Measurements from ENCODE around the gene DGKH.

The DGKH gene

GRCh38 chr13:42214446-42214845 is 166.0 kb downstream of the DGKH start:
- ATAC-seq (ENCODE audit: low read depth) (peak; percentile 61; the same call in 2 of the 3 replicates), DNase-seq (ENCODE audit: low spot score) (no peak)
- no peaks in the 10 kb centered on the region for H3K27me3 ChIP-seq (ENCODE audit: insufficient read depth, poor library complexity, severe bottlenecking)
- H3K27ac ChIP-seq (ENCODE audit: poor library complexity, severe bottlenecking), result no peak overlapping the region
- H3K36me3 ChIP-seq (ENCODE audit: low read depth), result peaks cover 81% of the 10 kb centered on the region
- H3K9me3 ChIP-seq (ENCODE audit: severe bottlenecking), result no peaks in the 10 kb centered on the region
- TF ChIP-seq, protein P1, sequence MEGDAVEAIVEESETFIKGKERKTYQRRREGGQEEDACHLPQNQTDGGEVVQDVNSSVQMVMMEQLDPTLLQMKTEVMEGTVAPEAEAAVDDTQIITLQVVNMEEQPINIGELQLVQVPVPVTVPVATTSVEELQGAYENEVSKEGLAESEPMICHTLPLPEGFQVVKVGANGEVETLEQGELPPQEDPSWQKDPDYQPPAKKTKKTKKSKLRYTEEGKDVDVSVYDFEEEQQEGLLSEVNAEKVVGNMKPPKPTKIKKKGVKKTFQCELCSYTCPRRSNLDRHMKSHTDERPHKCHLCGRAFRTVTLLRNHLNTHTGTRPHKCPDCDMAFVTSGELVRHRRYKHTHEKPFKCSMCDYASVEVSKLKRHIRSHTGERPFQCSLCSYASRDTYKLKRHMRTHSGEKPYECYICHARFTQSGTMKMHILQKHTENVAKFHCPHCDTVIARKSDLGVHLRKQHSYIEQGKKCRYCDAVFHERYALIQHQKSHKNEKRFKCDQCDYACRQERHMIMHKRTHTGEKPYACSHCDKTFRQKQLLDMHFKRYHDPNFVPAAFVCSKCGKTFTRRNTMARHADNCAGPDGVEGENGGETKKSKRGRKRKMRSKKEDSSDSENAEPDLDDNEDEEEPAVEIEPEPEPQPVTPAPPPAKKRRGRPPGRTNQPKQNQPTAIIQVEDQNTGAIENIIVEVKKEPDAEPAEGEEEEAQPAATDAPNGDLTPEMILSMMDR (IDR thresholded peaks at IDR 0.05; ENCODE audit: poor library complexity, severe bottlenecking), result no peak
- H3K4me3 ChIP-seq (ENCODE audit: severe bottlenecking), result no peak overlapping the region
- peaks cover 14% of the 10 kb centered on the region for H3K4me1 ChIP-seq (ENCODE audit: insufficient read depth, poor library complexity, severe bottlenecking)

DNA sequence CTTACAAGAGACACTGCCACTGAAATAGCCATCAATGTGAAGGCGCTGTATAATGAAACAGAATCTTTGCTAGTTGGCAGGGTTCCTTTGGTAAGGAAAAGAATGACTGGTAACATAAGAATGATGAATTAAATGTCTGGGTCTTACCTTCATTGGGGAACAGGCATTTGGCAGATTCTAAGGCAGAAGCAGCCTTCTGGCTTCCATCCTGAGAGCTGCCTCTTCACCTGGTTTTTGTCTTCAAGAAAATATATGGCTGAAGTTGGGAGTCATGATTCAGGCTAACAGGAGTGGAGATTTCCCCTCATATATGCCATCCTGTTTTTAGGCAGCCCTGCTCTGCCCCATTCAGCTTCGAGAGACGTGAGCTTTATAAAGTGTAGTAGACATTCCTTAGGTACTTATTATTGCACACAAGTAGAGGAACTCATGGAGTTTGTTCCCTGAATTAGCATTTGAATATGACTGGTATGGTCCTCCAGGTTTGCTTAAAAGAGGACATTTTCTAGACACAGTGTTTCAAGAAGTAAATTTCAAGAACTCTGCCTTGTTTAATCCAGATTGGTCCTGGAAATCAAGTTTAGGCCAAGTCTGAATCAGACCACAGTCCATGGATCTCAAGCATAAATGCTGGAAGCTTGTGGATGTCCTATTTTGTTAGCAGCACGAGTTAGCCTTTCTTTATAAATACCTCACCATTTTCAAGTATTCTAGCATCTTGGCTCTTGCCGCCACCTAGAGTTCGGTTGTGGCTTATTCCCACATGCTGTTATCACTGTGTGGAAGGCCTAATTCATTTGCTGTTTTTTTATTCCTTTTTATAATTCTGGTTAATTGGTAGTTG is 167.4 kb downstream of the DGKH start:
- Histone ChIP-seq H3K36me3 (ENCODE audit: low read depth) (peaks cover 83% of the 10 kb centered on the region), H3K9me3 (ENCODE audit: severe bottlenecking) (no peaks in the 10 kb centered on the region), H3K27ac (ENCODE audit: poor library complexity, severe bottlenecking) (no peak overlapping the region), H3K4me1 (ENCODE audit: insufficient read depth, poor library complexity, severe bottlenecking) (peaks cover 14% of the 10 kb centered on the region), H3K4me3 (ENCODE audit: severe bottlenecking) (no peak overlapping the region), H3K27me3 (ENCODE audit: insufficient read depth, poor library complexity, severe bottlenecking) (no peaks in the 10 kb centered on the region)
- DNase-seq (ENCODE audit: low spot score) (no peak), ATAC-seq (ENCODE audit: low read depth) (peak; percentile 53; the same call in 1 of the 3 replicates)
- TF ChIP-seq, protein P1 (IDR thresholded peaks at IDR 0.05; ENCODE audit: poor library complexity, severe bottlenecking), result peak; percentile 69

DNA sequence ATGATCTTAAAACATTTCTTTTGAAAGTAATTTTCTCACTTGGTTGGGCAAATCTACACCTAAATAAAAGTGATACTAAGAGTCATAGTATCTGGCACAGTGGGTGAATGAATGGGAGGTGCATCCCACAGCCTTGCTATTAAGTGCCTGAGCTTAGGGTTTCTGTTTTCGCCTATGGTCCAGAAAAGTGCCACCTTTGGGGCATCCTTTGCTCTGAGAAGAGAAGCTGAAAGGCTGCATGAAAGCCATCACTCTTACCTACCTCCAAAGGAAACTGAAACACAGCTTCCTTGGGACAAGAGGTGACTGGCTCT is 167.9 kb downstream of the DGKH start:
- ATAC-seq (ENCODE audit: low read depth), result no peak
- peaks cover 14% of the 10 kb centered on the region for H3K4me1 ChIP-seq (ENCODE audit: insufficient read depth, poor library complexity, severe bottlenecking)
- H3K4me3 ChIP-seq (ENCODE audit: severe bottlenecking), result no peak overlapping the region
- H3K9me3 ChIP-seq (ENCODE audit: severe bottlenecking), result no peaks in the 10 kb centered on the region
- H3K36me3 ChIP-seq (ENCODE audit: low read depth), result peaks cover 80% of the 10 kb centered on the region
- H3K27me3 ChIP-seq (ENCODE audit: insufficient read depth, poor library complexity, severe bottlenecking), result no peaks in the 10 kb centered on the region
- DNase-seq (ENCODE audit: low spot score), result no peak
- no peak overlapping the region for H3K27ac ChIP-seq (ENCODE audit: poor library complexity, severe bottlenecking)
- TF ChIP-seq, protein P1 (IDR thresholded peaks at IDR 0.05; ENCODE audit: poor library complexity, severe bottlenecking), result peak; percentile 37

- Histone ChIP-seq H3K4me3 (ENCODE audit: severe bottlenecking) (no peak overlapping the region), H3K9me3 (ENCODE audit: severe bottlenecking) (no peaks in the 10 kb centered on the region), H3K27ac (ENCODE audit: poor library complexity, severe bottlenecking) (no peak overlapping the region), H3K27me3 (ENCODE audit: insufficient read depth, poor library complexity, severe bottlenecking) (no peaks in the 10 kb centered on the region), H3K36me3 (ENCODE audit: low read depth) (peaks cover 87% of the 10 kb centered on the region), H3K4me1 (ENCODE audit: insufficient read depth, poor library complexity, severe bottlenecking) (peaks cover 13% of the 10 kb centered on the region)
- DNase-seq (ENCODE audit: low spot score) (no peak), ATAC-seq (ENCODE audit: low read depth) (no peak)
- TF ChIP-seq, protein P1 (IDR thresholded peaks at IDR 0.05; ENCODE audit: poor library complexity, severe bottlenecking), result no peak
Observed at GRCh38 chr13:42218576-42218975, 170.1 kb downstream of the DGKH start.

DNA sequence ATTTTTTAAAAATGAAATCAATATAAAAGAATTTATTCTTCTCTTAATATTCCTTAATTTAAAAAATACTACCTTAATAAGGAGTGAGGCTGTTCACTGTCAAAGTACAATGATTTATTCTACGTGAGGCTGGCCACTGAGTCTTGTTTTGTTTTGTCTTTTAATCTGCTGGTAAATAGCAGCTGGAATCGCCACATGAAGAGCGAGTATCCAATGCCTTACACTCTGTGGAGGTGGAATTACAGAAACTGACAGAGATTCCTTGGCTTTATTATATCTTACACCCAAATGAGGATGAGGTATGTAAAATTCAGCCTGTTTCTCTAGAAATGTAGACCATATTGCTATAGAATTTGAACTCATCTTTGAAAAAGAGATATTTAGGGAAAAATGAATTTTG is 170.6 kb downstream of the DGKH start:
- H3K4me1 ChIP-seq (ENCODE audit: insufficient read depth, poor library complexity, severe bottlenecking), result peaks cover 8% of the 10 kb centered on the region
- ATAC-seq (ENCODE audit: low read depth), result no peak
- peaks cover 82% of the 10 kb centered on the region for H3K36me3 ChIP-seq (ENCODE audit: low read depth)
- H3K9me3 ChIP-seq (ENCODE audit: severe bottlenecking), result no peaks in the 10 kb centered on the region
- no peak overlapping the region for H3K27ac ChIP-seq (ENCODE audit: poor library complexity, severe bottlenecking)
- H3K4me3 ChIP-seq (ENCODE audit: severe bottlenecking), result no peak overlapping the region
- no peak for DNase-seq (ENCODE audit: low spot score)
- H3K27me3 ChIP-seq (ENCODE audit: insufficient read depth, poor library complexity, severe bottlenecking), result no peaks in the 10 kb centered on the region
- TF ChIP-seq, protein P1 (IDR thresholded peaks at IDR 0.05; ENCODE audit: poor library complexity, severe bottlenecking), result no peak

All from RWPE2 (cell line).